Panc1 (cell line): Measurements from ENCODE around the gene BAD. TPM values are rescaled to one million over a fixed set of nuclear protein-coding genes. Genes with fewer than 3 reads are reported as not detected.

Source experiments
- ATAC-seq: fragments of 200-7000 bp; cut with Tn5 transposase; 2 replicates; pipeline ENCODE4 v1.9.1; 2020; ENCODE audit warnings: mild to moderate bottlenecking, moderate library complexity
- BruUV-seq: library from RNA; stranded (reverse); fragments of 400-500 nt; replicated peaks from 2 replicates; lab custom pipeline; 2021; lab: Mats Ljungman, UMichigan
- CTCF ChIA-PET: fragments of 300-600 bp; sonication (Branson Sonifier 250); formaldehyde crosslinking; loops from one replicate; lab custom pipeline; 2022; ENCODE audit warnings: antibody characterized with exemption; lab: Charles Lee
- POLR2A ChIA-PET: fragments of 300-600 bp; sonication (Branson Sonifier 250); formaldehyde crosslinking; loops from one replicate; lab custom pipeline; 2022; ENCODE audit warnings: antibody characterized with exemption; lab: Charles Lee
- DNase-seq: peaks from one replicate; pipeline ENCODE4 v3.0.0-alpha.2; 2010; ENCODE audit warnings: low read depth, low spot score
- H3K27ac ChIP-seq: 2 replicates; pipeline ENCODE4 v1.5.1; 2011; ENCODE audit warnings: mild to moderate bottlenecking, low read length, inconsistent platforms
- H3K27me3 ChIP-seq: fragments of 200-500 bp; sonication (Bioruptor generic); 2 replicates; pipeline ENCODE4 v1.6.0; 2014; ENCODE audit warnings: low read length, inconsistent platforms; ENCODE audit not compliant: control insufficient read depth, insufficient read depth
- H3K36me3 ChIP-seq: fragments of 200-500 bp; sonication (Bioruptor generic); 2 replicates; pipeline ENCODE4 v1.5.1; 2014; ENCODE audit warnings: inconsistent platforms, mild to moderate bottlenecking, low read length, moderate library complexity; ENCODE audit not compliant: control insufficient read depth, insufficient read depth
- H3K4me1 ChIP-seq: 2 replicates; pipeline ENCODE4 v1.5.1; 2011; ENCODE audit warnings: inconsistent platforms, mild to moderate bottlenecking, low read length, moderate library complexity; ENCODE audit not compliant: control insufficient read depth, insufficient read depth
- H3K4me3 ChIP-seq, 2 experiments: 2 replicates each; pipeline ENCODE4 v1.5.1; 2011 to 2012; ENCODE audit warnings: low read depth in 2 of 2, low read length in 2 of 2, mild to moderate bottlenecking in 2 of 2, inconsistent platforms in 1 of 2, moderate library complexity in 1 of 2
- H3K9me3 ChIP-seq: fragments of 200-500 bp; sonication (Bioruptor generic); 2 replicates; pipeline ENCODE4 v1.5.1; 2014; ENCODE audit warnings: low read depth, mild to moderate bottlenecking, inconsistent platforms, low read length, moderate library complexity; ENCODE audit not compliant: control insufficient read depth, insufficient read depth
- CTCF ChIP-seq: fragments of 450-650 bp; IDR thresholded peaks from 2 replicates; pipeline ENCODE4 v1.5.1; 2017; ENCODE audit warnings: mild to moderate bottlenecking
- SIN3A ChIP-seq: IDR thresholded peaks from 2 replicates; pipeline ENCODE4 v1.6.1; 2012; ENCODE audit warnings: low read depth, mild to moderate bottlenecking, low read length, moderate library complexity, borderline replicate concordance; ENCODE audit not compliant: insufficient read depth
- TCF7L2 ChIP-seq: IDR thresholded peaks from 2 replicates; pipeline ENCODE4 v1.6.1; 2011; ENCODE audit warnings: mild to moderate bottlenecking, low read depth, low read length, inconsistent platforms
- in situ Hi-C: cut with HindIII; loops from 2 replicates; pipeline ENCODE4 v1.10.0; 2016; ENCODE audit warnings: low sequenced_read_pairs, low pct_unique_long_range_greater_than_20kb
- intact Hi-C: fragments of 100-400 bp; cut with micrococcal nuclease; formaldehyde crosslinking; loops from one replicate; pipeline ENCODE4 v1.10.0; 2022; ENCODE audit not compliant: unreplicated experiment
- total RNA-seq: library from RNA; stranded (reverse); gene quantifications from one replicate; pipeline ENCODE4 v1.2.1, GENCODE V29; 2021; ENCODE audit not compliant: unreplicated experiment
- TF ChIP-seq, protein P1 (sequence below), 2 experiments: IDR thresholded peaks; 2 replicates each; pipeline ENCODE4 v1.6.1; 2011 to 2012; ENCODE audit warnings: low read depth in 2 of 2, control low read depth in 1 of 2, low read length in 1 of 2, mild to moderate bottlenecking in 1 of 2, moderate library complexity in 1 of 2; ENCODE audit not compliant: insufficient read depth in 1 of 2

BAD gene
- total RNA-seq, 1 experiment from 2014 or later, result 77.7 TPM

GRCh38 chr11:64321026-64321425, 36.6 kb upstream of the BAD start:
- intact Hi-C loops, result no loop called here
- no peak for DNase-seq

DNA sequence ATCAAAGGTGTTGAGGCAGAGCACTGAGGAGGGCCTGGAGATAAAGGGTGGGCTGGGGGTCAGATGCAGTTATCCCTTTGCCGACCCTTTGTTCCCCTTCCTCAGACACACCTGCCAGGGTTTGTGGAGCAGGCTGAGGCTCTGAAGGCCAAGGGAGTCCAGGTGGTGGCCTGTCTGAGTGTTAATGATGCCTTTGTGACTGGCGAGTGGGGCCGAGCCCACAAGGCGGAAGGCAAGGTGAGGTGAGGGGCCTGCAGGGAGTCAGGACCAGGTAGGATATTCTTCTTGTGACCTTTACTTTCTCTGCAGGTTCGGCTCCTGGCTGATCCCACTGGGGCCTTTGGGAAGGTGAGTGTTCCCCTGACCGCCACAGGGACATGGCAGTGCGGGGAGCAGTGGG, 36.1 kb upstream of the BAD start:
- in situ Hi-C loops, result no loop called here
- no peak for ATAC-seq
- TF ChIP-seq SIN3A (no peak), CTCF (no peak), TCF7L2 (no peak)
- H3K27ac ChIP-seq, result peak overlapping the region; percentile 36; the same call in 1 of the 2 replicates
- no peaks in the 10 kb centered on the region for H3K9me3 ChIP-seq
- no TSS peak for BruUV-seq
- CTCF ChIA-PET, result interaction anchor here (0.7 kb wide), 1 partner anchor 323 kb away, joined by 5 read pairs; no protein-coding TSS in a partner anchor
- peaks cover 2% of the 10 kb centered on the region; the same call in 1 of the 2 replicates for H3K36me3 ChIP-seq
- DNase-seq, result no peak
- peaks cover 44% of the 10 kb centered on the region for H3K4me1 ChIP-seq
- POLR2A ChIA-PET, result no interaction called here
- H3K4me3 ChIP-seq, result no peak overlapping the region
- H3K27me3 ChIP-seq, result no peaks in the 10 kb centered on the region
- intact Hi-C loops, result no loop called here

More at GRCh38 chr11:64321026-64321425, 36.6 kb upstream of the BAD start:
- ChIA-PET CTCF (no interaction called here), POLR2A (no interaction called here)
- H3K4me1 ChIP-seq, result peaks cover 40% of the 10 kb centered on the region
- no peaks in the 10 kb centered on the region for H3K9me3 ChIP-seq
- no TSS peak for BruUV-seq
- H3K36me3 ChIP-seq, result peaks cover 2% of the 10 kb centered on the region; the same call in 1 of the 2 replicates
- no peaks in the 10 kb centered on the region for H3K27me3 ChIP-seq
- TF ChIP-seq SIN3A (no peak), CTCF (no peak)
- TF ChIP-seq, protein P1, sequence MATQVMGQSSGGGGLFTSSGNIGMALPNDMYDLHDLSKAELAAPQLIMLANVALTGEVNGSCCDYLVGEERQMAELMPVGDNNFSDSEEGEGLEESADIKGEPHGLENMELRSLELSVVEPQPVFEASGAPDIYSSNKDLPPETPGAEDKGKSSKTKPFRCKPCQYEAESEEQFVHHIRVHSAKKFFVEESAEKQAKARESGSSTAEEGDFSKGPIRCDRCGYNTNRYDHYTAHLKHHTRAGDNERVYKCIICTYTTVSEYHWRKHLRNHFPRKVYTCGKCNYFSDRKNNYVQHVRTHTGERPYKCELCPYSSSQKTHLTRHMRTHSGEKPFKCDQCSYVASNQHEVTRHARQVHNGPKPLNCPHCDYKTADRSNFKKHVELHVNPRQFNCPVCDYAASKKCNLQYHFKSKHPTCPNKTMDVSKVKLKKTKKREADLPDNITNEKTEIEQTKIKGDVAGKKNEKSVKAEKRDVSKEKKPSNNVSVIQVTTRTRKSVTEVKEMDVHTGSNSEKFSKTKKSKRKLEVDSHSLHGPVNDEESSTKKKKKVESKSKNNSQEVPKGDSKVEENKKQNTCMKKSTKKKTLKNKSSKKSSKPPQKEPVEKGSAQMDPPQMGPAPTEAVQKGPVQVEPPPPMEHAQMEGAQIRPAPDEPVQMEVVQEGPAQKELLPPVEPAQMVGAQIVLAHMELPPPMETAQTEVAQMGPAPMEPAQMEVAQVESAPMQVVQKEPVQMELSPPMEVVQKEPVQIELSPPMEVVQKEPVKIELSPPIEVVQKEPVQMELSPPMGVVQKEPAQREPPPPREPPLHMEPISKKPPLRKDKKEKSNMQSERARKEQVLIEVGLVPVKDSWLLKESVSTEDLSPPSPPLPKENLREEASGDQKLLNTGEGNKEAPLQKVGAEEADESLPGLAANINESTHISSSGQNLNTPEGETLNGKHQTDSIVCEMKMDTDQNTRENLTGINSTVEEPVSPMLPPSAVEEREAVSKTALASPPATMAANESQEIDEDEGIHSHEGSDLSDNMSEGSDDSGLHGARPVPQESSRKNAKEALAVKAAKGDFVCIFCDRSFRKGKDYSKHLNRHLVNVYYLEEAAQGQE (IDR thresholded peaks at IDR 0.05; ENCODE audit: insufficient read depth in 1 of 2, low read depth in 2 of 2, low read length in 1 of 2), result no peak
- peak overlapping the region; percentile 36 for H3K27ac ChIP-seq
- no peak overlapping the region for H3K4me3 ChIP-seq
- in situ Hi-C loops, result no loop called here
- ATAC-seq, result no peak
